ENCODE results near the gene XPA. TPM values are rescaled to one million over a fixed set of nuclear protein-coding genes. Genes with fewer than 3 reads are reported as not detected.

The XPA gene
- total and polyA plus RNA-seq, 2 donors (not counting 1 experiment from before 2014, with no cell fraction given), result 6.1 to 9.7 TPM

GRCh38 chr9:97633859-97634490 lies 63.2 kb downstream of the XPA start:
- no peak for DNase-seq (ENCODE audit: low read depth in 2 of 2)

GRCh38 chr9:97632985-97633858 lies 63.9 kb downstream of the XPA start, which contains the start of the genes NCBP1 and TSTD2:
NCBP1 (plus strand) TSS chr9:97633821; CDS start chr9:97633882, 61 bp downstream.
TSTD2 (minus strand) TSS chr9:97633368; CDS start chr9:97627562, 5,806 bp downstream.
- TF ChIP-seq CTCF (conservative IDR thresholded peaks at IDR 0.05 in 1 of 2, IDR thresholded peaks at IDR 0.05 in 1 of 2; ENCODE audit: low read depth in 1 of 2, low read length in 2 of 2), result no peak
- TF ChIP-seq EZH2 (IDR thresholded peaks at IDR 0.05; ENCODE audit: low read length, missing control alignments), result no peak
- peak within 1 kb of the TSS; percentile 93 for H2AFZ ChIP-seq (ENCODE audit: low read length)
- no peaks in the 10 kb centered on the region for H3K9me3 ChIP-seq (ENCODE audit: control insufficient read depth, insufficient read depth, low read depth, low read length)
- peak; percentile 97 to 98 for DNase-seq (ENCODE audit: low read depth in 2 of 2)
- H3K27me3 ChIP-seq (ENCODE audit: control insufficient read depth, insufficient read depth, low read length), result no peaks in the 10 kb centered on the region
- H3K36me3 ChIP-seq (ENCODE audit: control insufficient read depth, insufficient read depth, low read length), result no peaks in the 10 kb centered on the region
- peak within 1 kb of the TSS; percentile 84 to 98 (median 96) for H3K4me3 ChIP-seq (replicated peaks in 1 of 4; ENCODE audit: control extremely low read depth in 1 of 4, insufficient read depth in 1 of 4, low read depth in 3 of 4, low read length in 4 of 4)
- H3K4me1 ChIP-seq (ENCODE audit: control insufficient read depth, extremely low read depth, insufficient read depth, low read length), result peaks cover 12% of the 10 kb centered on the region
- peaks cover 70% of the 10 kb centered on the region for H3K79me2 ChIP-seq (ENCODE audit: control insufficient read depth, insufficient read depth, low read length)
- H3K9ac ChIP-seq (ENCODE audit: insufficient read depth, low read length), result peak within 1 kb of the TSS; percentile 94
- H3K4me2 ChIP-seq (ENCODE audit: extremely low read depth, insufficient read depth, low read length), result peak within 1 kb of the TSS; percentile 96
- no peaks in the 10 kb centered on the region for H4K20me1 ChIP-seq (ENCODE audit: control insufficient read depth, extremely low read depth, insufficient read depth, low read length)
- peak within 1 kb of the TSS; percentile 99 for H3K27ac ChIP-seq (ENCODE audit: insufficient read depth, low read length)

More at GRCh38 chr9:97633859-97634490, 63.2 kb downstream of the XPA start:
- peak overlapping the region; percentile 94 for H3K9ac ChIP-seq (ENCODE audit: insufficient read depth, low read length)
- TF ChIP-seq CTCF (conservative IDR thresholded peaks at IDR 0.05 in 1 of 2, IDR thresholded peaks at IDR 0.05 in 1 of 2; ENCODE audit: low read depth in 1 of 2, low read length in 2 of 2), result no peak
- TF ChIP-seq EZH2 (IDR thresholded peaks at IDR 0.05; ENCODE audit: low read length, missing control alignments), result no peak
- peaks cover 12% of the 10 kb centered on the region for H3K4me1 ChIP-seq (ENCODE audit: control insufficient read depth, extremely low read depth, insufficient read depth, low read length)
- H2AFZ ChIP-seq (ENCODE audit: low read length), result peak overlapping the region; percentile 63
- peak overlapping the region; percentile 84 to 98 (median 96) for H3K4me3 ChIP-seq (replicated peaks in 1 of 4; ENCODE audit: control extremely low read depth in 1 of 4, insufficient read depth in 1 of 4, low read depth in 3 of 4, low read length in 4 of 4)
- peaks cover 74% of the 10 kb centered on the region for H3K79me2 ChIP-seq (ENCODE audit: control insufficient read depth, insufficient read depth, low read length)
- no peaks in the 10 kb centered on the region for H4K20me1 ChIP-seq (ENCODE audit: control insufficient read depth, extremely low read depth, insufficient read depth, low read length)
- H3K9me3 ChIP-seq (ENCODE audit: control insufficient read depth, insufficient read depth, low read depth, low read length), result no peaks in the 10 kb centered on the region
- peak overlapping the region; percentile 99 for H3K27ac ChIP-seq (ENCODE audit: insufficient read depth, low read length)
- H3K27me3 ChIP-seq (ENCODE audit: control insufficient read depth, insufficient read depth, low read length), result no peaks in the 10 kb centered on the region
- no peaks in the 10 kb centered on the region for H3K36me3 ChIP-seq (ENCODE audit: control insufficient read depth, insufficient read depth, low read length)
- H3K4me2 ChIP-seq (ENCODE audit: extremely low read depth, insufficient read depth, low read length), result peak overlapping the region; percentile 89

Measured in fibroblast of lung (primary cell).